Measurements from ENCODE around the gene MSLN. TPM values are rescaled to one million over a fixed set of nuclear protein-coding genes. Genes with fewer than 3 reads are reported as not detected.
"Not testable (repeated sequence)": the region's sequence is repeated elsewhere in the genome, so short reads cannot be mapped to it uniquely, and the experiment has no call there.

MSLN gene
- total RNA-seq, 1 experiment from 2014 or later, result not detected

GRCh38 chr16:774086-775001, 13.8 kb downstream of the MSLN start:
- DNase-seq (ENCODE audit: low read depth), result no peak

GRCh38 chr16:775236-775796, 14.8 kb downstream of the MSLN start:
- no peak for DNase-seq (ENCODE audit: low read depth)

GRCh38 chr16:776298-776697, 15.8 kb downstream of the MSLN start:
- not testable (repeated sequence) for DNase-seq (ENCODE audit: low read depth)

GRCh38 chr16:776824-777223, 16.3 kb downstream of the MSLN start:
- DNase-seq (ENCODE audit: low read depth), result no peak

- peak; percentile 65 for DNase-seq (ENCODE audit: low read depth)
Measured at GRCh38 chr16:777826-778225, 17.3 kb downstream of the MSLN start.

- no peak for DNase-seq (ENCODE audit: low read depth)
Measured at GRCh38 chr16:778447-778846, 17.9 kb downstream of the MSLN start.

GRCh38 chr16:778909-779527, 18.5 kb downstream of the MSLN start:
- DNase-seq (ENCODE audit: low read depth), result no peak

- DNase-seq (ENCODE audit: low read depth), result no peak
Measured at GRCh38 chr16:779561-779960, 19.0 kb downstream of the MSLN start.

- DNase-seq (ENCODE audit: low read depth), result no peak
Measured at GRCh38 chr16:780296-780695, 19.8 kb downstream of the MSLN start.

- no peak for DNase-seq (ENCODE audit: low read depth)
Measured at GRCh38 chr16:781346-782010, 20.9 kb downstream of the MSLN start.

GRCh38 chr16:782258-782657, 21.7 kb downstream of the MSLN start:
- no peak for DNase-seq (ENCODE audit: low read depth)

GRCh38 chr16:782766-783403, 22.4 kb downstream of the MSLN start:
- DNase-seq (ENCODE audit: low read depth), result no peak

GRCh38 chr16:783404-784161, 23.0 kb downstream of the MSLN start:
- DNase-seq (ENCODE audit: low read depth), result no peak

- DNase-seq (ENCODE audit: low read depth), result no peak
Measured at GRCh38 chr16:784431-784830, 23.9 kb downstream of the MSLN start.

GRCh38 chr16:785563-786535, 25.3 kb downstream of the MSLN start:
- DNase-seq (ENCODE audit: low read depth), result peak; percentile 51

- DNase-seq (ENCODE audit: low read depth), result no peak
Measured at GRCh38 chr16:787321-787966, 26.9 kb downstream of the MSLN start.

- no peak for DNase-seq (ENCODE audit: low read depth)
Measured at GRCh38 chr16:787978-788398, 27.5 kb downstream of the MSLN start, which contains the start of gene RPUSD1. TSS of gene RPUSD1 (minus strand) at chr16:788381. CDS start at chr16:787737, 644 bp downstream.

- DNase-seq (ENCODE audit: low read depth), result peak; percentile 69
Measured at GRCh38 chr16:788399-789126, 28.0 kb downstream of the MSLN start, which contains the start of gene CHTF18. TSS of gene CHTF18 (plus strand) at chr16:788620. CDS start at chr16:788685, 65 bp downstream.
